ENCODE data around the gene PRKN. TPM values are rescaled to one million over a fixed set of nuclear protein-coding genes. Genes with fewer than 3 reads are reported as not detected.

The PRKN gene
- total and polyA plus RNA-seq, 8 donors: 0.82 to 7.2 (median 2.9) TPM

GRCh38 chr6:162245830-162246420, 481.6 kb downstream of the PRKN start:
- H3K36me3 ChIP-seq: no peaks in the 10 kb centered on the region
- DNase-seq (no peak), FAIRE-seq (no peak), ATAC-seq (no peak)
- intact Hi-C loops (cut with DNase I): no loop called here
- 88 to 91% methylated on average over 8 of the region's 8 CpGs for WGBS, 2 donors
- no peaks in the 10 kb centered on the region for H3K27me3 ChIP-seq
- no peaks in the 10 kb centered on the region for H3K4me1 ChIP-seq
- no peak overlapping the region for H3K4me3 ChIP-seq
- H3K27ac ChIP-seq: no peak overlapping the region
- no peaks in the 10 kb centered on the region for H3K9me3 ChIP-seq
- TF ChIP-seq CTCF (IDR thresholded peaks at IDR 0.05): no peak

GRCh38 chr6:162244031-162244430, 483.5 kb downstream of the PRKN start:
- Histone ChIP-seq H3K27me3 (no peaks in the 10 kb centered on the region), H3K9me3 (no peaks in the 10 kb centered on the region), H3K4me3 (no peak overlapping the region), H3K4me1 (no peaks in the 10 kb centered on the region), H3K27ac (no peak overlapping the region), H3K36me3 (no peaks in the 10 kb centered on the region)
- no peak for TF ChIP-seq CTCF (IDR thresholded peaks at IDR 0.05)
- no peak for DNase-seq
- FAIRE-seq: no peak
- intact Hi-C loops (cut with DNase I): no loop called here
- 94 to 98% methylated on average over 1 of the region's 1 CpG for WGBS, 2 donors
- ATAC-seq: no peak

- no peaks in the 10 kb centered on the region for H3K36me3 ChIP-seq
- 93 to 94% methylated on average over 1 of the region's 1 CpG for WGBS, 2 donors
- no peak for ATAC-seq
- no peaks in the 10 kb centered on the region for H3K27me3 ChIP-seq
- intact Hi-C loops (cut with DNase I): no loop called here
- no peaks in the 10 kb centered on the region for H3K9me3 ChIP-seq
- FAIRE-seq: no peak
- no peak for TF ChIP-seq CTCF (IDR thresholded peaks at IDR 0.05)
- no peak overlapping the region for H3K27ac ChIP-seq
- no peaks in the 10 kb centered on the region for H3K4me1 ChIP-seq
- DNase-seq: no peak
- no peak overlapping the region for H3K4me3 ChIP-seq
Measured at GRCh38 chr6:162242915-162243314, 484.7 kb downstream of the PRKN start.

- ATAC-seq (no peak), DNase-seq (no peak), FAIRE-seq (no peak)
- no peaks in the 10 kb centered on the region for H3K4me1 ChIP-seq
- no peak for TF ChIP-seq CTCF (IDR thresholded peaks at IDR 0.05)
- no peaks in the 10 kb centered on the region for H3K36me3 ChIP-seq
- H3K27me3 ChIP-seq: no peaks in the 10 kb centered on the region
- intact Hi-C loops (cut with DNase I): no loop called here
- H3K9me3 ChIP-seq: no peaks in the 10 kb centered on the region
- no peak overlapping the region for H3K4me3 ChIP-seq
- 95 to 96% methylated on average over 9 of the region's 9 CpGs for WGBS, 2 donors
- H3K27ac ChIP-seq: no peak overlapping the region
Measured at GRCh38 chr6:162239330-162239729, 488.2 kb downstream of the PRKN start.

GRCh38 chr6:162238675-162239074, 488.9 kb downstream of the PRKN start:
- Histone ChIP-seq H3K36me3 (no peaks in the 10 kb centered on the region), H3K27ac (no peak overlapping the region), H3K4me3 (no peak overlapping the region), H3K9me3 (no peaks in the 10 kb centered on the region), H3K4me1 (no peaks in the 10 kb centered on the region), H3K27me3 (no peaks in the 10 kb centered on the region)
- 88 to 92% methylated on average over 8 of the region's 8 CpGs for WGBS, 2 donors
- TF ChIP-seq CTCF (IDR thresholded peaks at IDR 0.05): no peak
- ATAC-seq: no peak
- DNase-seq: no peak
- intact Hi-C loops (cut with DNase I): no loop called here
- no peak for FAIRE-seq

Measured in pancreas (tissue), 10 donors.